HG03135 (cell line): ENCODE results near the gene SLC32A1.

Experiments used
- ATAC-seq: cut with Tn5 transposase; IDR thresholded peaks from one replicate; pipeline ENCODE4 v1.9.1; 2021; ENCODE audit warnings: mild to moderate bottlenecking, moderate library complexity; ENCODE audit not compliant: unreplicated experiment

Gene SLC32A1

DNA sequence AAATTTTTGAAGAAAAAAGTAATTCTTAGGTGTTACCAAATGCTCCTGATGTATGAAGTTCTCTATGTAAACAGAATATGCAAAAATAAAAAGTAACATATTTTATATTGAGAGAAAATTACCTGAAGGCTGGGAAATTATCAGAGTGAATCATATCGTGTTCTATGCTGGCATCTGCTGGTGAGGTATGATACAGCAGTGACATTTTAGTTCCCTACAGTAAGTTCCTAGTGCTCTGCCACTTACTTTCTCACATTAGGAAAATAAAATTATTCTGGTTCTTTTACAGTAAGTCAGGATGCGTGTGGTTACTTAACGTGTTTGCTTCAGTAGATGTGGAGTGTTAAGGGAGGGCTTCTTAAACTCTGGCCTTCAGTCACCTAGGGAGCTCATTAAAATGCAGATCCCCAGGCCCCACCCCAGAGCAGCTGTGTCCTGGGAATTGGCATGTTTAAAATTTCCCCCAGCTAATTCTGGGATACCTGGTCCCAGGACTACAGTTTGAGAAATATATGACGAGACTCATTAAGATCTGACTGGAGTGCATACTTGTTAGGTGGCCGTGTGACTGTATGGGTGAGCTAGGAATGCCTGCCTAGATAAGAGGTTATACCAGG is 27.2 kb downstream of the SLC32A1 start:
- ATAC-seq: no peak

DNA sequence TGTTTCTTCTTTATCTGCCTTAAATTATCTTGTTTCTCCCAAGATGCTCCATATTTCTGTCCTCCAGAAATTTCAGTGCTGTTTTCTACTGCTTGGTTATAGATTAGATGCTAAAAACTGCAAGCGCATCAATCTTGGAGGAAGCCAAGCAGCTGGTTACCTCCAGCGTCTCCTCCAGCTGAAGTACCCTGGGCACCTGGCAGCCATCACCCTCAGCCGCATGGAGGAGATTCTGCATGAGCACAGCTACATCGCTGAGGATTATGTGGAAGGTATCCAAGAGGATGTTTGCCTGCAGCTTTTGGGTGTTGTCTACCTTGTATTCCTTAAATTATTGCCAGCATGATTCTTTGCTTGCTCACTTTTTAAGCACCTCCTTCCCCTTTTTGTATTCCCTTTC is 27.7 kb downstream of the SLC32A1 start:
- no peak for ATAC-seq

- no peak for ATAC-seq
These were observed 30.6 kb downstream of the SLC32A1 start for GRCh38 chr20:38754924-38755323.

- ATAC-seq: no peak
These were observed 31.1 kb downstream of the SLC32A1 start for GRCh38 chr20:38755324-38755910.

DNA sequence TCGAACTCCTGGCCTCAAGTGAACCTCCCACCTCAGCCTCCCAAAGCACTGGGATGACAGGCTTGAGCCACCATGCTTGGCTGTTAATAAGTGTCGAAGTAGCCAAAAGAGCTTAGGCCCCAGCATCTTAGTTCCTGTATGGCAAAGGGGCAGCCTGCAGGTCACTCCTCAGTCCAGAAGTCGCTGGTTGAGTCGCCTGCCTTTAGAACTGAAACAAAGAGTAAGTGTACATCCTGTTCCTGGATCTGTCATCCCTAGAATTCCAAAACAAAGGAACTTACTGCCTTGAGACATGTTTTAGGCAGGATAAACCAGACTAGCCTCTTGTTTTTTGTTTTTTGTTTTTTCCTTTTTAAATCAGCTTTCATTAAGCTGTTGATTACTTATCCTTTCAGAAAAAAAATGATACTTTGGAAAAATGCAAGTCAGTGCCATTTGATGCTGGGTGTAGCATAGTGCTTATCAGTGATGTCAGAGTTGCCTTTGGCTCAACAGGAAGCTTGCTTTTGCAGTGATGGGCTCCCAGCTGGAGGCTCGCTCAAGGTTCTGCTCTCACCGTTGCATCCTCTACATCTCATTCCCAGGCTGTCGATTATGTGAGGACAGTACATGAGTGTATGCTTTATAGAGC is 33.0 kb downstream of the SLC32A1 start:
- no peak for ATAC-seq

DNA sequence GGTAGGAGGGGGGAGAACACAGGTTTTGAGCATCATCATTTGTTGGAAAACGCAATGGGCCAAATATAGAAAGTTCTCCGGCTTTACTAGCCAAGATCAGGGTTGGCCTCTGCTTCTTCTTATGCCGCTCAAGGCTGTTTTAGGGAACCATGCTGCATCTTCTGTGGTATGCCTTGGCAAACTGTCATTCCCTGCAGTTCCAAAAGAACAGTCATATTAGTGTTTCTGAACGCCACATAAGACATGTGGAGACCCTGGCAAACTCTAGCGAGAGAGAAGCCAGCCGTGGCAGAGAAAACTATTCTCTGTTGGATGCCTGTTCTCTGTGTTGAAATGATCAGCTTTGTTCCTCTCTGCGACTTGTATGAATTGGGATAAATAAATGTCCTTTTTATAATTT is 34.8 kb downstream of the SLC32A1 start:
- ATAC-seq: no peak

- no peak for ATAC-seq
These were observed 36.7 kb downstream of the SLC32A1 start for GRCh38 chr20:38760978-38761377.

DNA sequence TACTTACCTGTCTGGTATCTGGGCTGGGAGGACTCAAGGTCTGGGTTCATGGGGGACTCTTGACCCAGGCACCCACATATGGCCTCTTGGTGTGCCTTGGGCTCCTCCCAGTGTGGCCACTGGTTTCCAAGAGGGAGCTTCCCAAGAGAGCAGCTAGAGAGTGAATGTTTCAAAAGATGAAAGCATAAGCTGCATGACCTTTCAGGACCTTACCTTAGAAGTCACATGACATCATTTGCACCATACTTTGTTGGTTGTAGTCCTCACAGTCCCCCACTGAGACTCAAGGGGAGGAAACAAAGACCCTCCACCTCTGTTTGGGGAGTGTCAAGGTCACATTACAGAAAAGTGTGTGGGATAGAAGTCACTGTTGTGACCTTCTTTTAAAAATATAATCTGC is 37.9 kb downstream of the SLC32A1 start:
- ATAC-seq: no peak

DNA sequence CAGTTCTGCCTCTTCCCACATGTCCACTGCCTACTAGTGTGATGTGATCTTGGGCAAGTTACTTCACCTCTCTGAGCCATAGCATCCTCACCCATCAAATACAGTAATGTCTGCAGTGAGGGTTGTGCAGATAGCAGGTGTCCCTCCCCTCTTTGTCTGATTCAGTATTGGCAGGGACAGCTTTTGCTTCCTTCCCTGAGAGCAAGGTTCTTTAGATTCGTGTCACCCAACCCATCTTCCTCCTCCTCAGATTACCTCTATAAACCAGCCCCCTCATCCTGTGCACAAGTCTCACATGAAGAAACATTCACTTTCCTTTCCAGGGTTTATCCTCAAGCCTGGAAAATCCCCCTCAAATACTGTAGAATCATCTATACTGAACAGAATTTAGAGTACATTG is 39.3 kb downstream of the SLC32A1 start:
- ATAC-seq: no peak

DNA sequence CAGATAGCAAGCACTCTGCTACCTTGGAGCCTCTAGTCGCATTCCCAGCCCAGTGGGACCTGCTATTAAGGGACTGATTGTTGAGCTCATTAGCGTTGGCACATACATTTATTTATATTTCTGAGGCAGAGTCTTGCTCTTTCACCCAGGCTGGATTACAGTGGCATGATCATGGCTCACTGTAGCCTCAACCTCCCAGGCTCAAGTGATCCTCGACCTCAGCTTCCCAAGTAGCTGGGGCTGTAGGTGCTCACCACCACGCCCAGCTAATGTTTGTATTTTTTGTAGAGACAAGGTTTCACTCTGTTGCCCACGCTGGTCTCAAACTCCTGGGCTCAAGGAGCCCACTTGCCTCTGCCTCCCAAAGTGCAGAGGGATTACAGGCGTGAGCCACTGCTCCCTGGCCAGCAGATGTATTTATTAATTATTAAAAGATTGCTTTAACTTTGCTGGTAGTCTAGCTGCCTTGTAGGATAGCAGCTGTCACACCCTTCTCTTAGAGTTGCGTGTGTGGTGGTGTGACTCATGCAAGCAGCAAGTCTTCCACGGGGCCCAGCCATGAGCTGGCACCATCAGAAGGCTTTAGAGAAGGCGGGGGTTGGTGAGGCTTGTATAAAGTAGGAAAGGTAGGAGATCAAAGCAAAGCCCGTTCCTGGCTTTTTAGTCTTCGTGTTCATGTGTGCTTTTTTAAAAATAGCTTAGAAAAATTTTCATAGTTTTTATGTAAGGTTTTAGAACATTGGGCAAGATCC is 40.5 kb downstream of the SLC32A1 start:
- ATAC-seq: no peak

GRCh38 chr20:38766071-38766470 is 41.8 kb downstream of the SLC32A1 start:
- no peak for ATAC-seq

DNA sequence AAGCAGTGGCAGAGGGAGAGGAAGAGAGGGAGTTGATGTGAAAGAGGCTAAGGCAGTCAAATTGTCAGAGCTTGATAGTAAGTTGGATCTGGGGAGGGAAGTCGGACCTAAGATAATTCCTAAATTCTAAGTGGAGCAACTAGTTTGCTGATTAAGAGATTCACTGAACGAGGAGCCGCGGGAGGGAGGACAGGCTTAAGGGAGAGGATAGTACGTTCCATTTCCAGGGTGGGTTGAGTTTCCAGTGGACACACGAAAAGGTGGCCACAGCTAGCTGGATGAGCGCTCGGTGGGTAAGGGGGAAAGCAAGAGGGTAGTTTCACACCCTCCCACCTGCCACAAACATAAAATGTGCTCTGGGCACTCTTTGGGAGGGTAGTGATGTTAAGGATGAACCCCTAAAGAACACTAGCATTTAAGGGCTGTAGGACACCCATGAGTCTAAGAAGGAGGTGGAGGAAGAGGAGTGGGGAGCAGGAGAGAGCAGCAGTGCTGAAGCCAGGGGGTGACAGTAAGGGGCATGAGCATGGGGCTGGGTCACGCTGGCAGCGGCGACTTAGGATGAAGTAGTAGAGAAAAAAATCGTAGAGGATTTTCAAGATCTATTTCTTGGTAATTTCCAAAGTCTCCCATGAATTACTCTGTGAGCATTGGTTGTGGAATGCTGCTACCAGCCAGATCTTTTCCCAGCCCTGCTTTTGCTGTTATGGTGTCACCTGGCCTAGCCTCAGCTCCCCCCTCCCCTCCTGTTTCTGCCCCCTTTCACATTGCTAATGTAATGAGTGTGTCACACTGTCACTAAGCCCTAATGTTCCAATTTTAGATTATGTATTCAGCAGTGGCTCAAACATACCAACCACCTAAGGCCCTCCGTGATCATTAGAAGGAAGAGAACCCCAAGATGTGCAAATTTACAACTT is 45.4 kb downstream of the SLC32A1 start:
- ATAC-seq: no peak

- ATAC-seq: no peak
These were observed 46.3 kb downstream of the SLC32A1 start for GRCh38 chr20:38770546-38770945.

GRCh38 chr20:38770970-38771369 is 46.7 kb downstream of the SLC32A1 start:
- no peak for ATAC-seq

- no peak for ATAC-seq
These were observed 47.3 kb downstream of the SLC32A1 start for GRCh38 chr20:38771621-38772020.

DNA sequence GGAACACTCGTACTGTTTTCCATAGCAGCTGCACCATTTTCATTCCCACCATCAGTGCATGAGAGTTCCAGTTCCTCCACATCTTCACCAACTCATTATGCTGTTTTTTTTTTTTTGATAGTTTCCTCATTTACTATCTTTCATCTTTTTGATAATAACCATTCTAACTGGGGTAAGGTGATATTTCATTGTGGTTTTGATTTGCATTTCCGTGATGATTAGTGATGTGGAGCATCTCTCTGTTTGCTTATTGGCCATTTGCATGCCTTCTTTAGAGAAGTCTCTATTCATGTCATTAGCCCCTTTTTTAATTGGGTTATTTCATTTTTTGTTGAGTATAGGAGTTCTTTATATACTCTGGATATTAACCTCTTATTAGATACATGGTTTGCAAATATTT is 49.9 kb downstream of the SLC32A1 start:
- ATAC-seq: no peak

DNA sequence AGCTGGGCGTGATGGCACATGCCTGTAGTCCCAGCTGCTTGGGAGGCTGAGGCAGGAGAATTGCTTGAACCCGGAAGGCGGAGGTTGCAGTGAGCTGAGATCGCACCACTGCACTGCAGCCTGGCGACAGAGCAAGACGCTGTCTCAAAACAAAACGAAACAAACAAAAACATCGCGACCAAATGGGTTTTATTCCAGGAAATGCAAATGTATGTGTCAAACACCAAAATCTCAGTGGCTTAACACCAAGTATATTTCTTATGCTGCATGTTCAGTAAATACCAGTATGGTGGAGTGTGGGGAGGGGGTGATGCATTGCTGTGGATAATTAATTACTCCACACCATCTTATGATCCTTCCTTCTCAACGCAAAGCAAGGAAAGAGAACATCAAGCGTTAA is 52.1 kb downstream of the SLC32A1 start:
- no peak for ATAC-seq
